Epithelial cell of prostate (primary cell): ENCODE results near the gene HTT-AS.
"Not testable (repeated sequence)": the region's sequence is repeated elsewhere in the genome, so short reads cannot be mapped to it uniquely, and the experiment has no call there.

Experiments used
- DNase-seq: peaks from one replicate; pipeline ENCODE4 v3.0.0-alpha.2; 2011; ENCODE audit warnings: low read depth, low spot score
- H3K27ac ChIP-seq: fragments of 450-650 bp; 2 replicates; pipeline ENCODE4 v1.5.1; 2017; ENCODE audit warnings: mild to moderate bottlenecking

The HTT-AS gene

DNA sequence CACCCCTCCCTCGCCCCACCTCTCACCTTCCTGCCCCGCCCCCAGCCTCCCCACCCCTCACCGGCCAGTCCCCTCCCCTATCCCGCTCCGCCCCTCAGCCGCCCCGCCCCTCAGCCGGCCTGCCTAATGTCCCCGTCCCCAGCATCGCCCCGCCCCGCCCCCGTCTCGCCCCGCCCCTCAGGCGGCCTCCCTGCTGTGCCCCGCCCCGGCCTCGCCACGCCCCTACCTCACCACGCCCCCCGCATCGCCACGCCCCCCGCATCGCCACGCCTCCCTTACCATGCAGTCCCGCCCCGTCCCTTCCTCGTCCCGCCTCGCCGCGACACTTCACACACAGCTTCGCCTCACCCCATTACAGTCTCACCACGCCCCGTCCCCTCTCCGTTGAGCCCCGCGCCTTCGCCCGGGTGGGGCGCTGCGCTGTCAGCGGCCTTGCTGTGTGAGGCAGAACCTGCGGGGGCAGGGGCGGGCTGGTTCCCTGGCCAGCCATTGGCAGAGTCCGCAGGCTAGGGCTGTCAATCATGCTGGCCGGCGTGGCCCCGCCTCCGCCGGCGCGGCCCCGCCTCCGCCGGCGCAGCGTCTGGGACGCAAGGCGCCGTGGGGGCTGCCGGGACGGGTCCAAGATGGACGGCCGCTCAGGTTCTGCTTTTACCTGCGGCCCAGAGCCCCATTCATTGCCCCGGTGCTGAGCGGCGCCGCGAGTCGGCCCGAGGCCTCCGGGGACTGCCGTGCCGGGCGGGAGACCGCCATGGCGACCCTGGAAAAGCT lies at the start of gene HTT-AS, which contains the start of gene HTT:
Gene HTT-AS (minus strand): TSS at position 461 of the 768 bp plus-strand sequence.
Gene HTT (plus strand): TSS at position 604 of the 768 bp plus-strand sequence. CDS start 145 bp downstream, at position 749.
- peak within 1 kb of the TSS; percentile 75 for H3K27ac ChIP-seq

DNA sequence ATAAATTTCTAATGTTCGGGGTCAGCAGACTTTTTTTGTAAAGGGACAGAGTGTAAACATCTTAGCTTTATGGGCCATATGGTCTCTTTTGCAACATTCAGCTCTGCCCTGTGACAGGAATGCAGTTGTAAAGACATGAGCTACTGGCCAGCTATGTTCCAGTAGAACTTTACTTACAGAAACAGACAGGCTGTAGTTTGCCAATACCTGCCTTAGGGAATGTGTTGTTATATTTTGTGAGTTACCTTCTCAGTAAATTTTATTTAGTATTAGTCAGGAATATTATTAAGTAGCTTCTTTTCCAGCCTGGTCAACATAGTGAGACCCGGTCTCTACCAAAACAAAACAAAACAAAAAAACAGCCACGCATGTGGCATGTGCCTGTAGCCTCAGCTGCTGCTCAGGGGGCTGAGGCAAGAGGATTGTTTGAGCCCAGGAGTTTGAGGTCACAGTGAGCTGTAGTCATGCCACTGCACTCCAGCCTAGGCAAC lies 48.9 kb upstream of the HTT-AS start:
- no peak overlapping the region for H3K27ac ChIP-seq
- no peak for DNase-seq

More for the DNA sequence above, at the start of gene HTT-AS, which contains the start of gene HTT:
- DNase-seq: peak; percentile 76

DNA sequence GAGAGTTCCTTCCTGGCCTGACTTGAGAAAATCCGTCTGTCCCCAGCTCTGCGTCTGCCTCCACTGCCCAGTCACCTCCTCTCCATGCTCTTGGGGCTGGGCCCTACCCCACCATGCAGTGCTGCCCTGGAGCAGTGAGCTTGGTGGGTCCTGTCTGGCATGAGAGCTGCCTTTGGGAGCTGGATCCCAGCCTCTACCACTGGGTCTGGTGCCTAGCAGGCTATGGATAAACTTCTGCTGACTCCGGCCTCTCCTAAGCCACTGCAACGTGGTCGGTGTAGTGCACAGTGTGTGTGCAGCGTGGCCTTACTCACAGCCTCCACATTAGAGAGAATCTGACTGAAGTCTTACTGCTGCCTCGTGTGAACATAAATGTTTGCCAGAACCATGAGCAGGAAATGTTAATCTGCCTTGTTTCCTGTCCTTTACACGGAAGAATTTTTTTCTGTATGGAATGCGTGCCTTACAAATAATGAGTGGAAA lies 47.8 kb upstream of the HTT-AS start:
- no peak for DNase-seq
- H3K27ac ChIP-seq: no peak overlapping the region

DNA sequence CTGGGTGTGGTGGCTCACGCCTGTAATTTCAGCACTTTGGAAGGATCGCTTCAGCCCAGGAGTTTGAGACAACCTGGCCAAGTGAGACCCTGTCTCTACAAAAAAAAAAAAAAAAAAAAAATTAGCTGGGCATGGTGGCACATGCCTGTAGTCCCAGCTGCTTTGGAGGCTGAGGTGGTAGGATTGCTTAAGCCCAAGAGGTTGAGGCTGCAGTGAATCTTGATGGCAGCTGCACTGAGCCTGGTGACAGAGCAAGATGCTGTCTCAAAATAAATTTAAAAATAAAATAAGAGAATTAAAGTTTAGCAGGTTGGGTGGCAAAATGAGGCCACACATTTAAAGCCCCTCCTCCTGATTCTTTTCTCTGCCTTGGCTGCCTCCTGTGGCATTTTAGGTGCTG lies 47.3 kb upstream of the HTT-AS start:
- no peak overlapping the region for H3K27ac ChIP-seq
- no peak for DNase-seq

DNA sequence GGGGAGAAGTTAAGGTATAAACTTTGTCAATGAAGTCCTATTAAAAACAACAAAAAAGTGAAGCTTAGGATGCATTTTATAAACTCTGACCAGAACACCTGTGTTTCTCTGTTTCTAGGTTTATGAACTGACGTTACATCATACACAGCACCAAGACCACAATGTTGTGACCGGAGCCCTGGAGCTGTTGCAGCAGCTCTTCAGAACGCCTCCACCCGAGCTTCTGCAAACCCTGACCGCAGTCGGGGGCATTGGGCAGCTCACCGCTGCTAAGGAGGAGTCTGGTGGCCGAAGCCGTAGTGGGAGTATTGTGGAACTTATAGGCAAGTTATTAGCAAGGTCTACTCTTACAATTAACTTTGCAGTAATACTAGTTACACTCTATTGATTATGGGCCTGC lies 46.8 kb upstream of the HTT-AS start:
- no peak for DNase-seq
- H3K27ac ChIP-seq: no peak overlapping the region

DNA sequence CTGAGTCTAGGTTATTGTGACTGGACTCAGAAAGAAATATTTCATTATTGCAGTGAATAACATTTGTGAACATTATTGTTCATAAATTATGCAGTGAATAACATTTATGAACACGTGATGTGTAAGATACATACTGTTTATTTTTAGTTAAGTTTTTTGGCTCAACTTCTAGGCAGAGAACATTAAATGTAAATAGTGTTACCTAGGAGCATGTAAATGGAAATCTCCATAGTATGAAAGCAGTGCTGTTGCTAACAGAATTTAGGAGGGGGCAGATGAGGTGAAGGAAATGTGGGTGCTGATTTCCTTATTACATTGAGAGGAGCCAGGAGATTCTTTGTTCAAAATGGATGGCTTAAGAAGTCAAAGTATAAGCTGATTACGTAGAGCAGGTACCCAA lies 45.1 kb upstream of the HTT-AS start:
- no peak for DNase-seq
- no peak overlapping the region for H3K27ac ChIP-seq

DNA sequence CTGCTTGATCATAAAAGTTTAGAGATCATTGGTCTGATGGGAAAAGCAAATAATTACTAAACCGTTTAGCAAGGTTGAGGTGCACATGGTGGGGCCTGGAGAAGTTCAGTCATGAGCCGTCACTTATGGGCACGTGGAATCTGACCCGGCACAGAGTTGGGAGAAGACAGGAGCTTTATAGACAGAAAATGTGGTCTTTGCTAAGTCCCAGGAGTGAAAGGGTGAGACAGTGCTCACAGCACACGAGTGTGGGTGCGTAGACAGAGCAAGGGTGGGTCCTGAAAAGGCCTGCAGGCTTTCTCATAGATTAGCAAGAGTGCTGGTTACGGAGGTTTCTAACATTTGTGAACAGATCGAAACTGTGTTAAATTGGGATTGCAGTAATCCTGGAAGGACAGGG lies 44.0 kb upstream of the HTT-AS start:
- no peak for DNase-seq
- no peak overlapping the region for H3K27ac ChIP-seq

DNA sequence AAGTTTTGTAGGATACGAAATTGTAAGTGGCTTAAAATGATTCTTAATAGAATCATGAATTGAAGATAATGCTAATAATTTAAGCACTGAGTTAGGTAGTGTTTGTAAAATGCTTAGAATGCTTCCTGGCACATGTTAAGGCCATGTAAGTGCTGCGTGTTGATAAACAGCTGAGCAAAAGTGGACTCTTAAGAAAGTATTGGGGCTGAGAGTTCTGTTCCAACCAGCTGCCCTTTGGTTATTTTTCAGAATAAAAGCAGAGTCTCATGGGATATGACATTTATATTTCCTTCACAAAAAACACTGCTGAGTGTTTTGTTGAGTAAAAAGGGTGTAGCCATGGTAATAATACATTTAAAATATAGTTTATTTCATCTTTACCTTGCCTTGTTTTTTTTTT lies 42.6 kb upstream of the HTT-AS start:
- no peak overlapping the region for H3K27ac ChIP-seq
- no peak for DNase-seq

DNA sequence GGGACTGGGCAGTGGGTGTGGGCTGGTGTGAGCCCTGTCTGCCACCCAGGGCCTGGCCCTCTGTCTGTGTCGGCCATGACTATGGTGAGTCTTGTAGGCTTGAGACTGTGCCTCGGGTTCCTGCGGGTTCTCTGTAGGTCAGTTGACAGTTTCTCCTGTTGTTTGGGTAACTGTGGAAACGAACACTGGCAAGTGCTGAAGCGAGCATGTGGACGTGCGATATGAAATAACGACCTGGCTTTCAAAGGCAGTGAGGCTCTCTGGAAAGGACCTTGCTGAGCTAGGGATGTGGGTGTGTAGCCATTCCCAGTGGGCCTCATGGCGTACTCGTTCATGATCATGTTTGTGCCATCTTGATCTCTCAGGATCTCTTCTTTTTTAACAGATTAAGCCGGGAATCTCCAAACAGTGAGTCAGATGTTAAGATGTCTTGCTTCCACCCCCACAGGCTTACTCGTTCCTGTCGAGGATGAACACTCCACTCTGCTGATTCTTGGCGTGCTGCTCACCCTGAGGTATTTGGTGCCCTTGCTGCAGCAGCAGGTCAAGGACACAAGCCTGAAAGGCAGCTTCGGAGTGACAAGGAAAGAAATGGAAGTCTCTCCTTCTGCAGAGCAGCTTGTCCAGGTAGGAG lies 41.4 kb upstream of the HTT-AS start:
- no peak for DNase-seq
- no peak overlapping the region for H3K27ac ChIP-seq

DNA sequence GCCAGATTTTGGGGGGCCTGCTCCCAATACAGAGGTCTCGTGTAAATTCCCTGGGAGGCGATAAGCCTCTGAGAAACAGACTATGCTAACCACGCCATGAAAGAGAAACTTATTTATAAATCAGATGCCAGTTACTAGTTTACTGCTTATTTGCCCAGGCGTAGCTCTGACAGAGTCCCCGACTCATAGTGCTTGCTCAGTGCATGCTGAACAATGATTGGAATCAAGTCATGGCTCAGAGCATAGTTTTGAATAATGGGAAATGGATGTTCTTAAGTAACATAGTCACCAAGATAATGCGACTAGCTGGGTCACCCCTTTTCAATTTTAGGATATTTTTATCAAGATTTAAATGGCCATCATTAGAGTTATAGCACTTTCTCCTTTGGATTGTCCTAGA lies 40.0 kb upstream of the HTT-AS start:
- DNase-seq: no peak
- no peak overlapping the region for H3K27ac ChIP-seq

DNA sequence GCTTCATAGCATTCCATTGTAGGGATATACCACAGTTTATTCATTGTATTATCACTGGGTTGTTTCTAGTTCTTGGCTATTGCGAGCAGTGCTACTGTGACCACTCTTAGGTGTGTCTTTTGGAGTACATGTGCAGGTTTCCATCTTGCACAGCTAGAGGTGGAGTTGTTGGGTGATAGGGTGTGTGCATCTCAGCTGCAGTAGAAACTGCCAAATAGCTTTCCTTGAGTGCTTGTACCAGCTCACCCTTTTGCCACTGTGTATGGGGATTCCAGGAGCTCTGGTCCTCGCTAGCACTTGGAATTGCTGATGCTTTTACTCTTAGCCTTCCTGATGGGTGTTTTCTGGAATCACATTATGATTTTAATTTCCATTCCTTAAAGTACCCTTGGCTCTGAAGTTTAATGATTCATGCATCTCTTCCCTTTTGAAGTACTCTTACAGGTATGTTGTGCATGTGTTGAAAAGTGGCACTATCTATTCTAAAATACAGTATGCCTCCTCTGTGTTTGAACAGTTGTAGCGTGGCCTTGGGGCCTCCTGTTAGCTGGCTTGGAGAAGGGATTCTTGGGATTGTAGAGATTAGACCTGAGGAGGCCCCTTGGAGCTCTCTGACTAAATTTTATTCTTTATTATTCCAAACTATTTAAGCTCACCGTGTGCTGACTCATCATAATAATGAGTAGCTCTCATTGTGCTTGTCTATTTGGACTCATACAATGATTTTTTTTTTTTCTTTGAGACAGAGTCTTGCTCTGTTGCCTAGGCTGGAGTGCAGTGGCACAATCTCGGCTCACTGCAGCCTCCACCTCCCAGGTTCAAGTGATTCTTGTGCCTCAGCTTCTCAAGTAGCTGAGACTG lies 38.5 kb upstream of the HTT-AS start:
- no peak for DNase-seq
- H3K27ac ChIP-seq: no peak overlapping the region

DNA sequence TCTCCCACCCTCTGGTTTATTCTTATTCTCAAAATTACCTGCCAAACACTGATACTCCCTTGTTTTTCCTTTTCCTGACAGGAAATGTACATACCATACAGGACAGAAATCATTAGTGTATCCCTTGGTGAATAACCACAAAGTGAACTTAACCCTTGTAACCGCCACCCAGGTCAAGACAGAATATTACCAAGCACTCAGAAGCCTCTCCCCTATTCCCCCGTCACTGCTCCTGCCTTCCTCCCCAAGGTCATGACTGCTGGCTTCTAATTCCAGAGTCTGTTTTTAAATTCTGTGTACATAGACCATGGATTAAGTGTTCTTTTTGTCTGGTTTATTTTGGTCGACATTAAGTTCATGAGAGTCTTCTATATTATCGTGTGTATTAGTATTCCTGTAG lies 37.9 kb upstream of the HTT-AS start:
- DNase-seq: no peak
- no peak overlapping the region for H3K27ac ChIP-seq

DNA sequence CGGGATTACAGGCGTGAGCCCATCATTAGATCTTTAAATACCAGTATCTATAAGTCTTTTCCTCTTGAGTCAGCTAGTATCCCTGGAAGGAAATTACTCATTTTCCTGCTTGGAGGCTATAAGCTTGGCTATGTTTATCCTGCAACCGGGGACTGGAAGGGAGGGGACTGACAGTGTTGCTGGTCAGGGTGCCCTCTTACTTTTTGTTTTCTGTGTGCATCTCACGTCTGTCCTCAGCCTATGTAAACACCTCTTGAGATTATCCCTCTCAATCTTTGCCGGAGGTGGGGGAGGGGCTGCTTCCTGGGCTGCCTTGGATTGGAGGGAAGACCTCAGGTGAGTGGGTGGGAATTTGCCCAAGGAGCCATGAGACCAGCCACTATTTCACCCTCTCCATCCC lies 37.1 kb upstream of the HTT-AS start:
- H3K27ac ChIP-seq: peak overlapping the region; percentile 45
- no peak for DNase-seq

DNA sequence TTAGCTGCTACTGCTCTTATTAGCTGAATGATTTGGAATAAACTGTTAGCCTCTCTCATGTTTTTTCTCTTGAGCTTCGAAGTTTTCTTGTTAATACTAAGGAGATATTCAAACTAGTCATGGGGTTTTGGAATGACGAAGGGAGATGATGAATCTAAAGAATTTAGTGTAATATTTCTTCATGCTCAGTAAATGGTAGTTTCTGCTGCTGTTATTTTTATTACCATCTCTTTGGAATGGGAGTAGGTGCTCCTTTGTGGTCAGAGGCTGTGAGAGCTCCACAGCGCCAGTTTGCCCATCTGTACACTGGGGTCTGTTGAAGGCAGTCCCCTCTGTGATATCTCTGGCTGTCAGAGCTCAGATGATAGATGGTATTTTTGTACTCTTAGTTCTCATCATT lies 33.9 kb upstream of the HTT-AS start:
- no peak for DNase-seq
- H3K27ac ChIP-seq: no peak overlapping the region

DNA sequence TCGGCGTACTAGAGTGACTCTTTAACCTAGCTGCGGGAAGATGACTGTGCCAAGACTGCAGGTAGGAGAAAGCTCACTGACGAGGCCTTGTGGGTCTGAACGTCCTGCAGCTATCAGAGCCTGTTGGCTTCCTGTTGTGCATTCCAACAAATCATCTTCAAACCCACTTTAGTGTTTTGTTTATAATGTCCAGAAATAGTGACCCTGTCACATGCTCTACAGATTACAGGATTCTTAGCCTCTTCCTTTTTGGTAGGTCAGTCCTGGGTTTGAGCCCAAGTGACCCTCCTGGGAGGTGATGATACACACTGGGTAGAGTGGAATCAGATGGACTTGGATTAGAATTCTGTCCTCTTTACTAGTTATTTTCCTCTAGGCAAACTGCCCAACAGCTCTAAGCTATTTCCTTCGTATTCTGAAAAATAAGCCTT lies 33.4 kb upstream of the HTT-AS start:
- DNase-seq: no peak
- H3K27ac ChIP-seq: no peak overlapping the region

DNA sequence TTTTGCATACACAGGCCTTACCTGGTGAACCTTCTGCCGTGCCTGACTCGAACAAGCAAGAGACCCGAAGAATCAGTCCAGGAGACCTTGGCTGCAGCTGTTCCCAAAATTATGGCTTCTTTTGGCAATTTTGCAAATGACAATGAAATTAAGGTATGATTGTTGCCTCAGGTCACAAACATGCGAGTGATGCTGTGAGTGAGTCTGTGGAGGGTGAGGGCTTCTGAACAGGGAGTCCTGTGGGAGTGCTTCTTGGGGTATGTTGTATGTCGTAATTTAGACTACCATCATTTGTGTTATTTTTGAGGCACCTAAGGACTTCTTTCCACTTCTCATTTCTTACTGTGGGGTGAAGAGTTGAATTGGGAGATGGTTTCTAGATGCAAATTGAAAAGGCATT lies 32.9 kb upstream of the HTT-AS start:
- no peak overlapping the region for H3K27ac ChIP-seq
- DNase-seq: no peak

DNA sequence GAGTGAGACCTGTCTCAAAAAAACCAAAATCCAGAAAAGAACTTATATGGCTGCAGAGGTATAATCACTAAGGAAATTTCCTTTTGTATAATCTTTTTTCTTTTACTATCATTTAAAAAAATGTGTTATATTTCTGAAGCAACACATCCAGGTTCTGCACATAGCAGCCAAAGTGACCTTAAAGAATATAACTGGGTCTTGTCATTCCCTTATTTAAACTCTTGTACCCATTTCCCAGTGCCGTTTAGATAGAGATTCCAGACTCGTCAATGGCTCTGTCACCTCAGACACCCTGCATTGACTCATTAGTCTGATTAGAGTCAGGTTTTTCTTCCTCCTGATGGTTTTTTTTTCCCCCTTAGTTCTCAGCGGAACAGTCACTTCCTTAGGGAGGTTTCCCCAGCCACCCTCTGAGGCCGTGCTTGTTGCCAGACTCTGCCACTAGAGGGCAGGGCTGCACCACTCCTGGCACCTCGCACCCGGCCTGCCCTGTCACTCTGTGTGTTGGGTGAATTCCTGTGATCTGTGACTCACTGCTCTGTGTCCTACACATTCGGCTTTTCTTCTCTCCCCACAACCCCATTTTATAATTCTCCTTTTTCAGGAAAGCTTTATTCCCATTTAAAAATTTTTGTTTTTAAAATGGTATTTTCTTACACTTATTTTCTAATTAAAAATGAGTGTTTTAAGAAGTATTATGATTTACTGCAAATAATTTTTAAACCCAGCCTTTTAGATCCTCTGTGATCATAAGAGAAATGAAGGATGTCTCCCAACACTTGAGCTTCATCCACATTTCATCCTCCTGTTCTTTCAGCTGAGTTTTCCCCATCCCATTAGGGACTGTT lies 32.2 kb upstream of the HTT-AS start:
- peak; percentile 49 for DNase-seq
- H3K27ac ChIP-seq: peak overlapping the region; percentile 1

DNA sequence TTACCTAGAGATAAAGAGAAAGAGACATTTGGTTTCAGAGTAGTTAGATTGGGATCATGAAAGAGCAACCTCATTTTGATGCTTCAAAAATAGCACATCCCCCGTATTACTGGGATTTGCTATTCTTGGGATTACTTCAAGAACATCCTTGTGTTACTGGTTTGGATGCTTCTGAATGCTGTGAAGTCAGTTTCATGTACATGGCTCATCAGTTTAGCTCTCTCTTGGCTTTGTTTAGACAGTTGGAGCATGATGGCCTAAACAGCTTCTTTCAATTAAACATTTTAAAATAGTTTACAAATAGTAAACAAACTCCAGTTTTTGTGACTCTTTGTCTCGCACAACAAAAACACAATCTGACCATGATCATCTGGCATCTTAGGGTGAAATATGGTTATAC lies 24.0 kb upstream of the HTT-AS start:
- no peak overlapping the region for H3K27ac ChIP-seq
- DNase-seq: no peak

DNA sequence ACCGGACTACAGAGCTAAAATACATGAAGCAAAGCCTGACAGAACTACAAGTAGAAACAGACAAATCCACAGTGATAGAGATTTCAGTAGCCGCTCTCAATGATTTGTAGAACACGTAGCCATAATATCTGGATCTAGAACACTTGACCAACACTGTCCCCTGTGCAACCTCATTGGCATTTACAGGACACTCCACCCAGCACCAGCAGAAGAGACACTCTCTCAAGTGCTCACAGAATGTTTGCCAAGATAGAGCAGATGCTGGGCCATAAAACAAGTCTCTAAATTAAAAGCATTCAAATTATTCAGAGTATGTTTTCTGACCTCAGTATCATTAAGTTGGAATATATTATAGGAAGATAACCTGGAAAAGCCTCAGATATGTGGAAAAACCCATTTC lies 21.9 kb upstream of the HTT-AS start:
- no peak overlapping the region for H3K27ac ChIP-seq
- no peak for DNase-seq

DNA sequence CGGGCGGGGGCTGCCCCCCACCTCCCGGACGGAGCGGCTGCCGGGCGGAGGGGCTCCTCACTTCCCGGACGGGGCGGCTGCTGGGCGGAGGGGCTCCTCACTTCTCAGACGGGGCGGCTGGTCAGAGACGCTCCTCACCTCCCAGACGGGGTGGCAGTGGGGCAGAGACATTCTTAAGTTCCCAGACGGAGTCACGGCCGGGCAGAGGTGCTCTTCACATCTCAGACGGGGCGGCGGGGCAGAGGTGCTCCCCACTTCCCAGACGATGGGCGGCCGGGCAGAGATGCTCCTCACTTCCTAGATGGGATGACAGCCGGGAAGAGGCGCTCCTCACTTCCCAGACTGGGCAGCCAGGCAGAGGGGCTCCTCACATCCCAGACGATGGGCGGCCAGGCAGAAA lies 20.4 kb upstream of the HTT-AS start:
- H3K27ac ChIP-seq, DNase-seq: not testable (repeated sequence)
